PC-9 (cell line): ENCODE results near the gene LHCGR. TPM values are rescaled to one million over a fixed set of nuclear protein-coding genes. Genes with fewer than 3 reads are reported as not detected.

ENCODE experiments used
- BruUV-seq: library from RNA; stranded (reverse); fragments of 400-500 nt; replicated peaks from 2 replicates; lab custom pipeline; 2021; lab: Mats Ljungman, UMichigan
- CTCF ChIA-PET: fragments of 300-600 bp; sonication (Branson Sonifier 250); formaldehyde crosslinking; loops from one replicate; lab custom pipeline; 2022; ENCODE audit warnings: antibody characterized with exemption; lab: Charles Lee
- POLR2A ChIA-PET: fragments of 300-600 bp; sonication (Branson Sonifier 250); formaldehyde crosslinking; loops from one replicate; lab custom pipeline; 2022; ENCODE audit warnings: antibody characterized with exemption; ENCODE audit not compliant: unreplicated experiment; lab: Charles Lee
- DNase-seq, 2 experiments: peaks; one replicate each; pipeline versions ENCODE4 v3.0.0 to v3.0.0-alpha.2; 2015 to 2022; ENCODE audit warnings: mixed read lengths in 1 of 2
- H2AFZ ChIP-seq: fragments of 200-600 bp; sonication (generic); 2 replicates; pipeline ENCODE4 v1.8.1; 2017; ENCODE audit warnings: antibody characterized with exemption
- H3F3A ChIP-seq: fragments of 200-600 bp; sonication (generic); 2 replicates; pipeline ENCODE4 v1.8.1; 2017; ENCODE audit warnings: antibody characterized with exemption, mild to moderate bottlenecking, low read depth; ENCODE audit not compliant: insufficient read depth
- H3K27ac ChIP-seq: fragments of 200-600 bp; sonication (generic); 2 replicates; pipeline ENCODE4 v1.6.1; 2016; ENCODE audit warnings: mixed run types
- H3K27me3 ChIP-seq: fragments of 200-600 bp; sonication (generic); 2 replicates; pipeline ENCODE4 v1.6.1; 2016; ENCODE audit warnings: low read depth, mixed run types; ENCODE audit not compliant: insufficient read depth
- H3K36me3 ChIP-seq: fragments of 200-600 bp; sonication (generic); 2 replicates; pipeline ENCODE4 v1.6.1; 2016; ENCODE audit warnings: low read depth, mixed run types
- H3K4me1 ChIP-seq: fragments of 200-600 bp; sonication (generic); replicated peaks from 2 replicates; pipeline ENCODE4 v1.6.1; 2016; ENCODE audit warnings: mixed run types; ENCODE audit not compliant: insufficient read depth
- H3K4me2 ChIP-seq: fragments of 200-600 bp; sonication (generic); 2 replicates; pipeline ENCODE4 v1.6.1; 2017; ENCODE audit warnings: mixed run types
- H3K4me3 ChIP-seq: fragments of 200-600 bp; sonication (generic); 2 replicates; pipeline ENCODE4 v1.6.1; 2016; ENCODE audit warnings: mixed run types
- H3K79me2 ChIP-seq: fragments of 200-600 bp; sonication (generic); 2 replicates; pipeline ENCODE4 v1.6.1; 2017; ENCODE audit warnings: low read depth, mixed run types
- H3K9me2 ChIP-seq: fragments of 200-600 bp; sonication (generic); 2 replicates; pipeline ENCODE4 v1.8.1; 2017; ENCODE audit warnings: mild to moderate bottlenecking; ENCODE audit not compliant: insufficient read depth
- H3K9me3 ChIP-seq: fragments of 200-600 bp; sonication (generic); 2 replicates; pipeline ENCODE4 v1.8.1; 2016; ENCODE audit warnings: low read depth; ENCODE audit not compliant: insufficient read depth
- H4K20me1 ChIP-seq: fragments of 200-600 bp; sonication (generic); 2 replicates; pipeline ENCODE4 v1.8.1; 2017; ENCODE audit not compliant: insufficient read depth
- EZH2 ChIP-seq: fragments of 200-600 bp; sonication (generic); IDR thresholded peaks from 2 replicates; pipeline ENCODE4 v1.8.0; 2017; ENCODE audit warnings: antibody characterized with exemption, low read depth
- intact Hi-C: fragments of 100-400 bp; cut with micrococcal nuclease; formaldehyde crosslinking; loops from one replicate; pipeline ENCODE4 v1.10.0; 2022; ENCODE audit not compliant: unreplicated experiment
- total RNA-seq: library from RNA; stranded (reverse); gene quantifications from 2 replicates; pipeline ENCODE4 v1.2.3, GENCODE V29; 2021
- TF ChIP-seq, protein P1 (sequence below): fragments of 200-600 bp; sonication (generic); conservative IDR thresholded peaks from 2 replicates; pipeline ENCODE4 v1.6.1; 2017; ENCODE audit warnings: mixed run types, antibody characterized with exemption, mild to moderate bottlenecking, moderate library complexity

LHCGR gene
- total RNA-seq, 1 experiment from 2014 or later, result not detected

DNA sequence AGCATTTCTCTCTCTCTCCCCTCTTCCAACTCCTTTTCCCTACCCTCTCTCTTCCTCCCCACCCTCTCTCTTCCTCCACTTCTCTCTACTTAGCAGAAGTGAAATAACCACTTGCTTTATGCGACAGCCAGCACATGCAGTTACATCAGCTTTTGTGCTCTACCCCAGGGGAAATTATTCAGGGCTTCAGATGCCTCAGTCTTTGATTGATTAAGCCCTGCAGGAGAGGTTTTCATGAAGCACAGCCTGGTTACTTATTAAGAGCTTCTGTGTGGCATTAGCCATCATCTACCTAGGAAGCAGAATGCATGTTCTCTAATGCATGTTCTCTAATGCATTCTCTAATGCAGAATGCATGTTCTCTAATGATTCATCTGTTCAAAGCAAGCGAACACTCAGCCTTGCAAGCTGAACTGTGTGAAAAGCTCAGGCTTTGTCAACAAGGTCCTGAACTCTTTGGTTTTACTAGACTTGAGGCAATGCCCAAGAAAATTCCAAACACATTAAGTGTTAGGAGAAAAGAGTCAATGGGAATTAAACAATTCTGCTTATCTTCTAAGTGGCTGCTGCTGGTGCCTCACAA is 56.1 kb downstream of the LHCGR start:
- Histone ChIP-seq H3K27ac (no peak overlapping the region), H3K9me3 (no peaks in the 10 kb centered on the region), H3K79me2 (no peaks in the 10 kb centered on the region), H3K4me1 (no peaks in the 10 kb centered on the region), H2AFZ (no peak overlapping the region), H3K9me2 (no peaks in the 10 kb centered on the region), H3K27me3 (0 out of 2 replicates have a peak, but pooled peaks cover 17% of the 10 kb centered on the region), H3K36me3 (no peaks in the 10 kb centered on the region), H3F3A (no peaks in the 10 kb centered on the region), H3K4me3 (no peak overlapping the region), H3K4me2 (no peak overlapping the region), H4K20me1 (no peaks in the 10 kb centered on the region)
- intact Hi-C loops, result no loop called here
- ChIA-PET POLR2A (interaction anchor here (0.6 kb wide), 1 partner anchor 204 kb away, joined by 3 read pairs; no protein-coding TSS in a partner anchor), CTCF (no interaction called here)
- BruUV-seq, result no TSS peak
- TF ChIP-seq, protein P1, sequence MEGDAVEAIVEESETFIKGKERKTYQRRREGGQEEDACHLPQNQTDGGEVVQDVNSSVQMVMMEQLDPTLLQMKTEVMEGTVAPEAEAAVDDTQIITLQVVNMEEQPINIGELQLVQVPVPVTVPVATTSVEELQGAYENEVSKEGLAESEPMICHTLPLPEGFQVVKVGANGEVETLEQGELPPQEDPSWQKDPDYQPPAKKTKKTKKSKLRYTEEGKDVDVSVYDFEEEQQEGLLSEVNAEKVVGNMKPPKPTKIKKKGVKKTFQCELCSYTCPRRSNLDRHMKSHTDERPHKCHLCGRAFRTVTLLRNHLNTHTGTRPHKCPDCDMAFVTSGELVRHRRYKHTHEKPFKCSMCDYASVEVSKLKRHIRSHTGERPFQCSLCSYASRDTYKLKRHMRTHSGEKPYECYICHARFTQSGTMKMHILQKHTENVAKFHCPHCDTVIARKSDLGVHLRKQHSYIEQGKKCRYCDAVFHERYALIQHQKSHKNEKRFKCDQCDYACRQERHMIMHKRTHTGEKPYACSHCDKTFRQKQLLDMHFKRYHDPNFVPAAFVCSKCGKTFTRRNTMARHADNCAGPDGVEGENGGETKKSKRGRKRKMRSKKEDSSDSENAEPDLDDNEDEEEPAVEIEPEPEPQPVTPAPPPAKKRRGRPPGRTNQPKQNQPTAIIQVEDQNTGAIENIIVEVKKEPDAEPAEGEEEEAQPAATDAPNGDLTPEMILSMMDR, result no peak
- no peak for DNase-seq

- POLR2A ChIA-PET, result no interaction called here
- intact Hi-C loops, result no loop called here
Observed at GRCh38 chr2:48696881-48697280, 58.6 kb downstream of the LHCGR start.

DNA sequence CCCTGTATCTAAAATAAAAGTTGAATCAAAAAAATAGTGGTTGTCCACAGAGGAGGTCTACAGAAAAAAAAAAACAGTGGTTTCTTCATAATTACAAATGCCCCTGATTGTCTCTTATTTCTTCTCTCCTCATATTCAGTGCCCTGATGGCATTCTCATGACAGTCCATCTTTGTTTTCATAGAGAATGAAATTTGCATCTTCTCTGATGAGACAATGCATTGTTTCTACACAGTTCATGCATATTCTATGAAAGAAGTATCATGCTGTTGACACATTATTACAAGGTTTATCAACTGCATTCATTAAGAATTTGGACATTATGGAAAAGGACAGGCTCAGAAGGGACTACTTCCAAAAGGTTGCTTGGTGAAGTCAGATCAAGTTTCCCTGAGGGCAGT is 59.5 kb downstream of the LHCGR start:
- H3K4me2 ChIP-seq, result no peak overlapping the region
- H2AFZ ChIP-seq, result no peak overlapping the region
- intact Hi-C loops, result no loop called here
- no TSS peak for BruUV-seq
- no peak overlapping the region for H3K4me3 ChIP-seq
- POLR2A ChIA-PET, result no interaction called here
- no peaks in the 10 kb centered on the region for H4K20me1 ChIP-seq
- H3K27me3 ChIP-seq, result 0 out of 2 replicates have a peak, but pooled peaks cover 4% of the 10 kb centered on the region
- H3K9me2 ChIP-seq, result no peaks in the 10 kb centered on the region
- H3K27ac ChIP-seq, result no peak overlapping the region
- CTCF ChIA-PET, result no interaction called here
- H3K9me3 ChIP-seq, result no peaks in the 10 kb centered on the region
- no peaks in the 10 kb centered on the region for H3F3A ChIP-seq
- no peaks in the 10 kb centered on the region for H3K4me1 ChIP-seq
- DNase-seq, result no peak
- H3K36me3 ChIP-seq, result no peaks in the 10 kb centered on the region
- TF ChIP-seq EZH2, result no peak
- TF ChIP-seq, protein P1, result no peak
- H3K79me2 ChIP-seq, result no peaks in the 10 kb centered on the region

More at GRCh38 chr2:48696881-48697280, 58.6 kb downstream of the LHCGR start:
- no peak overlapping the region for H3K4me2 ChIP-seq
- H3K9me3 ChIP-seq, result no peaks in the 10 kb centered on the region
- no peak overlapping the region for H3K4me3 ChIP-seq
- H3K4me1 ChIP-seq, result no peaks in the 10 kb centered on the region
- no peaks in the 10 kb centered on the region for H3K9me2 ChIP-seq
- 0 out of 2 replicates have a peak, but pooled peaks cover 4% of the 10 kb centered on the region for H3K27me3 ChIP-seq
- no peaks in the 10 kb centered on the region for H3F3A ChIP-seq
- H4K20me1 ChIP-seq, result no peaks in the 10 kb centered on the region
- no peaks in the 10 kb centered on the region for H3K36me3 ChIP-seq
- CTCF ChIA-PET, result no interaction called here
- no peak overlapping the region for H2AFZ ChIP-seq
- DNase-seq, result no peak
- no peak overlapping the region for H3K27ac ChIP-seq
- TF ChIP-seq EZH2, result no peak
- TF ChIP-seq, protein P1, result no peak
- no peaks in the 10 kb centered on the region for H3K79me2 ChIP-seq
- BruUV-seq, result no TSS peak
